ENCODE results near the gene MCU.

- TF ChIP-seq ESRRA (CRISPR knock-in tag; IDR thresholded peaks at IDR 0.05; ENCODE audit: borderline replicate concordance) (no peak), CTCF (IDR thresholded peaks at IDR 0.05) (no peak), NR2C2 (CRISPR knock-in tag; IDR thresholded peaks at IDR 0.05) (no peak)
Observed at GRCh38 chr10:72924351-72924750, 232.4 kb downstream of the MCU start.
